ENCODE data around the gene RNF186.
A peak's percentile ranks its signal among the peaks of the same experiment; 100 is the strongest.

Gene RNF186

GRCh38 chr1:19808351-19808750 lies 6.7 kb downstream of the RNF186 start:
- Histone ChIP-seq H3K4me3 (ENCODE audit: low read depth, low read length) (no peak overlapping the region), H3K36me3 (ENCODE audit: control insufficient read depth, insufficient read depth, low read length) (no peaks in the 10 kb centered on the region), H3K9me3 (ENCODE audit: control insufficient read depth, low read length) (no peaks in the 10 kb centered on the region), H3K4me2 (ENCODE audit: low read length) (no peak overlapping the region), H3K4me1 (no peaks in the 10 kb centered on the region), H3K27me3 (ENCODE audit: control insufficient read depth, insufficient read depth, low read length) (no peaks in the 10 kb centered on the region), H3K79me2 (no peaks in the 10 kb centered on the region), H3K27ac (no peak overlapping the region), H3K9ac (no peak overlapping the region), H2AFZ (no peak overlapping the region)
- no peak for TF ChIP-seq CTCF (IDR thresholded peaks at IDR 0.05)

- Histone ChIP-seq H3K4me2 (ENCODE audit: low read length) (peak overlapping the region; percentile 3), H3K4me1 (no peaks in the 10 kb centered on the region), H3K27me3 (ENCODE audit: control insufficient read depth, insufficient read depth, low read length) (no peaks in the 10 kb centered on the region), H3K9me3 (ENCODE audit: control insufficient read depth, low read length) (no peaks in the 10 kb centered on the region), H3K79me2 (no peaks in the 10 kb centered on the region), H3K27ac (no peak overlapping the region), H2AFZ (no peak overlapping the region), H3K4me3 (ENCODE audit: low read depth, low read length) (no peak overlapping the region), H3K36me3 (ENCODE audit: control insufficient read depth, insufficient read depth, low read length) (no peaks in the 10 kb centered on the region), H3K9ac (no peak overlapping the region)
- no peak for TF ChIP-seq CTCF (IDR thresholded peaks at IDR 0.05)
Measured at GRCh38 chr1:19804831-19805251, 10.2 kb downstream of the RNF186 start.

- Histone ChIP-seq H3K9ac (no peak overlapping the region), H2AFZ (no peak overlapping the region), H3K36me3 (ENCODE audit: control insufficient read depth, insufficient read depth, low read length) (no peaks in the 10 kb centered on the region), H3K9me3 (ENCODE audit: control insufficient read depth, low read length) (no peaks in the 10 kb centered on the region), H3K79me2 (no peaks in the 10 kb centered on the region), H3K27me3 (ENCODE audit: control insufficient read depth, insufficient read depth, low read length) (no peaks in the 10 kb centered on the region), H3K4me1 (peaks cover 8% of the 10 kb centered on the region), H3K4me2 (ENCODE audit: low read length) (no peak overlapping the region), H3K27ac (no peak overlapping the region), H3K4me3 (ENCODE audit: low read depth, low read length) (no peak overlapping the region)
- no peak for TF ChIP-seq CTCF (IDR thresholded peaks at IDR 0.05)
Measured at GRCh38 chr1:19802269-19802668, 12.8 kb downstream of the RNF186 start.

GRCh38 chr1:19800076-19800804 lies 14.8 kb downstream of the RNF186 start:
- Histone ChIP-seq H3K79me2 (no peaks in the 10 kb centered on the region), H3K27ac (peak overlapping the region; percentile 81), H3K9ac (no peak overlapping the region), H3K9me3 (ENCODE audit: control insufficient read depth, low read length) (no peaks in the 10 kb centered on the region), H3K36me3 (ENCODE audit: control insufficient read depth, insufficient read depth, low read length) (no peaks in the 10 kb centered on the region), H3K27me3 (ENCODE audit: control insufficient read depth, insufficient read depth, low read length) (no peaks in the 10 kb centered on the region), H3K4me2 (ENCODE audit: low read length) (peak overlapping the region; percentile 56), H3K4me3 (ENCODE audit: low read depth, low read length) (peak overlapping the region; percentile 76), H3K4me1 (peaks cover 8% of the 10 kb centered on the region), H2AFZ (peak overlapping the region; percentile 83)
- no peak for TF ChIP-seq CTCF (IDR thresholded peaks at IDR 0.05)

All from parathyroid adenoma (tissue), 2 donors.